A673 (cell line): ENCODE data around the gene PDE9A. TPM values are rescaled to one million over a fixed set of nuclear protein-coding genes. Genes with fewer than 3 reads are reported as not detected.
"Not testable (repeated sequence)": the region's sequence is repeated elsewhere in the genome, so short reads cannot be mapped to it uniquely, and the experiment has no call there.

Experiments
- BruUV-seq: library from RNA; stranded (reverse); fragments of 400-500 nt; replicated peaks from 2 replicates; lab custom pipeline; 2021; lab: Mats Ljungman, UMichigan
- CTCF ChIA-PET: fragments of 300-600 bp; sonication (Branson Sonifier 250); formaldehyde crosslinking; loops from one replicate; lab custom pipeline; 2022; ENCODE audit warnings: antibody characterized with exemption; lab: Charles Lee
- POLR2A ChIA-PET: fragments of 300-600 bp; sonication (Branson Sonifier 250); formaldehyde crosslinking; loops from one replicate; lab custom pipeline; 2022; ENCODE audit warnings: antibody characterized with exemption; ENCODE audit not compliant: low non-redundant PET; lab: Charles Lee
- DNase-seq: peaks from one replicate; pipeline ENCODE4 v3.0.0-alpha.2; 2015; ENCODE audit warnings: low spot score
- H3K27ac ChIP-seq: fragments of 200-600 bp; sonication (generic); 2 replicates; pipeline ENCODE4 v1.5.1; 2016; ENCODE audit warnings: mixed run types, low read depth, mild to moderate bottlenecking, mixed read lengths, antibody characterized with exemption, low read length; ENCODE audit not compliant: poor library complexity, severe bottlenecking
- H3K27me3 ChIP-seq: fragments of 200-600 bp; sonication (generic); replicated peaks from 2 replicates; pipeline ENCODE4 v1.6.1; 2017; ENCODE audit warnings: mixed run types, low read depth, mild to moderate bottlenecking, mixed read lengths, antibody characterized with exemption, low read length; ENCODE audit not compliant: insufficient read depth, poor library complexity
- H3K36me3 ChIP-seq: fragments of 200-600 bp; sonication (generic); 2 replicates; pipeline ENCODE4 v1.6.1; 2016; ENCODE audit warnings: mixed run types, mild to moderate bottlenecking, mixed read lengths, antibody characterized with exemption, low read length; ENCODE audit not compliant: insufficient read depth, poor library complexity, severe bottlenecking
- H3K4me1 ChIP-seq: fragments of 200-600 bp; sonication (generic); 2 replicates; pipeline ENCODE4 v1.6.1; 2017; ENCODE audit warnings: mixed run types, mild to moderate bottlenecking, mixed read lengths, antibody characterized with exemption, low read length; ENCODE audit not compliant: insufficient read depth, poor library complexity, severe bottlenecking
- H3K4me3 ChIP-seq: fragments of 200-600 bp; sonication (generic); 2 replicates; pipeline ENCODE4 v1.5.1; 2016; ENCODE audit warnings: low read depth, mixed run types, mild to moderate bottlenecking, mixed read lengths, low read length; ENCODE audit not compliant: poor library complexity, severe bottlenecking
- H3K9me3 ChIP-seq: fragments of 200-600 bp; sonication (generic); 2 replicates; pipeline ENCODE4 v1.6.1; 2016; ENCODE audit warnings: mixed run types, low read depth, mild to moderate bottlenecking, mixed read lengths, antibody characterized with exemption, low read length; ENCODE audit not compliant: poor library complexity, severe bottlenecking
- EZH2 ChIP-seq: fragments of 200-600 bp; sonication (generic); IDR thresholded peaks from 2 replicates; pipeline ENCODE4 v1.6.1; 2017; ENCODE audit warnings: borderline replicate concordance, low read depth, mild to moderate bottlenecking, mixed read lengths, antibody characterized with exemption, low read length; ENCODE audit not compliant: poor library complexity, severe bottlenecking
- intact Hi-C: fragments of 100-400 bp; cut with micrococcal nuclease; formaldehyde crosslinking; loops from one replicate; pipeline ENCODE4 v1.10.0; 2022; ENCODE audit not compliant: unreplicated experiment
- total RNA-seq: library from RNA; stranded (reverse); gene quantifications from 2 replicates; pipeline ENCODE4 v1.2.3, GENCODE V29; 2021
- TF ChIP-seq, protein P1 (sequence below): fragments of 300-800, 200-600 bp; sonication (generic); conservative IDR thresholded peaks from 2 replicates; pipeline ENCODE4 v1.5.1; 2017; ENCODE audit warnings: low read depth, mild to moderate bottlenecking, antibody characterized with exemption, low read length, moderate library complexity, mixed read lengths

PDE9A gene
- total RNA-seq, 1 experiment from 2014 or later: 14.3 TPM

DNA sequence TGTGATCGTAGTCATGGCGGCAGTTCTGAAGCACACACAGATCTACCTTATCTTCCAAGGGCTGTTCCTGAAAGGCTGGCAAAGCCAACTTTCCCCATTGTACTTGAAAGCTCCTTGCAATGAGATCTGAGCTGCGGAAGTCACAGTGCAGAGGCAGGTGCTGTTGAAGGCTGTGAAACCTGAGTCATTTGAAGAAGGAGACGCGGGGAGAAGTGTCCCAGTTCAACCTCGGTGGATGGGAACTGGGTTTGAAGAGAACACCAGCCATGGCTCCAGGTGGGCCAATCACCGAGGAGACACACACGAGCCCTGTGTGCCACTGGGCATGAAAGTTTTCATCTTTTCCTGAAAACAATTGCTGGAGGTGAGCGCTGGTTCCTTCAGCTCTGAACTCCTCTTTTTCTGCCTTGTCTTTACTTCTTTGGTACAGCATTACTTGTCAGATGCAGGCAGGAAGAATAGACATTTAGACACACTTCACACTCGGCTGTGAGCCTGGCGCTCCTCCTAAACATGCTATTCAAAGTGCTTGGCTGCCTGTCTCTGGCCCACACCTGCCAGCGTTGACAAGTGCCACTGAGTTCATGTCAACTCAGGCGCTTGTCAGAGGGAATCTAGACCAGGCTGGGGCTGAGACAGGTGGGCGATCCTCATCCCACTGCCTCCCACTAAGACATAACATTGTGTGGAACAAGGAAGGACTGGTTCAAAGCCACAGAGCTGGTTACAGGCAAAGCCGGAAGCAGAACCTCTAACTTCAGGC is 25.7 kb upstream of the PDE9A start:
- no peak overlapping the region for H3K4me3 ChIP-seq
- no peaks in the 10 kb centered on the region for H3K9me3 ChIP-seq
- H3K36me3 ChIP-seq: no peaks in the 10 kb centered on the region
- no peak for DNase-seq
- ChIA-PET POLR2A (no interaction called here), CTCF (no interaction called here)
- intact Hi-C loops: no loop called here
- TF ChIP-seq EZH2: no peak
- TF ChIP-seq, protein P1, sequence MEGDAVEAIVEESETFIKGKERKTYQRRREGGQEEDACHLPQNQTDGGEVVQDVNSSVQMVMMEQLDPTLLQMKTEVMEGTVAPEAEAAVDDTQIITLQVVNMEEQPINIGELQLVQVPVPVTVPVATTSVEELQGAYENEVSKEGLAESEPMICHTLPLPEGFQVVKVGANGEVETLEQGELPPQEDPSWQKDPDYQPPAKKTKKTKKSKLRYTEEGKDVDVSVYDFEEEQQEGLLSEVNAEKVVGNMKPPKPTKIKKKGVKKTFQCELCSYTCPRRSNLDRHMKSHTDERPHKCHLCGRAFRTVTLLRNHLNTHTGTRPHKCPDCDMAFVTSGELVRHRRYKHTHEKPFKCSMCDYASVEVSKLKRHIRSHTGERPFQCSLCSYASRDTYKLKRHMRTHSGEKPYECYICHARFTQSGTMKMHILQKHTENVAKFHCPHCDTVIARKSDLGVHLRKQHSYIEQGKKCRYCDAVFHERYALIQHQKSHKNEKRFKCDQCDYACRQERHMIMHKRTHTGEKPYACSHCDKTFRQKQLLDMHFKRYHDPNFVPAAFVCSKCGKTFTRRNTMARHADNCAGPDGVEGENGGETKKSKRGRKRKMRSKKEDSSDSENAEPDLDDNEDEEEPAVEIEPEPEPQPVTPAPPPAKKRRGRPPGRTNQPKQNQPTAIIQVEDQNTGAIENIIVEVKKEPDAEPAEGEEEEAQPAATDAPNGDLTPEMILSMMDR: no peak
- no peaks in the 10 kb centered on the region for H3K4me1 ChIP-seq
- BruUV-seq: no TSS peak
- no peak overlapping the region for H3K27ac ChIP-seq
- H3K27me3 ChIP-seq: no peaks in the 10 kb centered on the region

DNA sequence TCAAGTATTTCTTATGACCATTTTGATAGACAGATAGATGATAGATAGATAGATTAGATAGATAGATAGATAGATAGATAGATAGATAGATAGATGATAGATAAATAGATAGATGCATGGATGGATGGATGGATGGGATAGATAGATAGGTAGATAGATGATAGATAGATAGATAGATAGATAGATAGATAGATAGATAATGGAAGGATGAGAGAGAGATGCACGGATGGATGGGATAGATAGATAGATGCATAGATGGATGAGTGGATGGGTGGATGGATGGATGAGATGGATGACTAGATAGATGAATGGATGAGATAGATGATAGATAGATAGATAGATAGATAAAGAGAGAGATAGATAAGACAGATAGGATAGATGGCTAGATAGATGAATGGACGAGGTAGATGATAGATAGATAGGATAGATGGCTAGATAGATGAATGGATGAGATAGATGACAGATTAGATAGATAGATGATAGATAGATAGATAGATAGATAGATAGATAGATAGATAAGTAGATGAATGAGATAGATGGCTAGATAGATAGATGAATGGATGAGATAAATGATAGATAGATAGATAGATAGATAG is 24.9 kb upstream of the PDE9A start:
- intact Hi-C loops, H3K9me3 ChIP-seq, H3K27me3 ChIP-seq, POLR2A ChIA-PET, H3K4me3 ChIP-seq, H3K27ac ChIP-seq, CTCF ChIA-PET, H3K4me1 ChIP-seq, BruUV-seq, DNase-seq, H3K36me3 ChIP-seq: not testable (repeated sequence)

DNA sequence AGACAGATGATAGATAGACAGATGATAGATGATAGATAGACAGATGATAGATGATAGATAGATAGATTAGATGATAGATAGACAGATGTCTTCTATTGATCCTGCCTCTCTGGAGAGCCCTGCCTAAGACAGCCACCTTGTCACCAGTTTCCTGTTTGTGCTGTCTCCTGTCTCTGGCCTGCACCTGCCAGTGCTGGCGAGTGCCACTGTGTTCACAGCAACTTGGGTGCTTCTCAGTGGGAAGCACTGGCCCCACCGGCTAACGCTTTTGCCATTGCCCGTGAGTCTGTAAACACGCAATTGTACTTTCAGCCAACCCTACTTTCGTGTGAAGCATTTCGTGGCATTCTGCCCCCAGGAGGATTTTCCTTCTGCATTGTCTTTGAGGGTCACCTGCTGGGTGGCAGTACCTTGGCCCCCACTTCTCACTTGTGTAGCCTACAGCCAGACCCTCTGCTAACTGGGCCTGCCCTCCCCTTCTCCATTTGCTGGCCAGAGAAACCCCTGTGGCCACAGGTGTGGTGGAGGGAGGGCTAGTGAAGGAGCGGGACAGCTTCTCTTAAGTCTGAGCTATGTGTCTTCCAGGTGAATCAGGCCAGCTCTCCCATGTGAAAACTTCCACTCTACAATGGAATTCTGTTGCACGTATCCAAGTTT is 23.4 kb upstream of the PDE9A start:
- Histone ChIP-seq H3K36me3 (no peaks in the 10 kb centered on the region), H3K4me3 (no peak overlapping the region), H3K9me3 (no peaks in the 10 kb centered on the region), H3K4me1 (no peaks in the 10 kb centered on the region), H3K27me3 (no peaks in the 10 kb centered on the region), H3K27ac (no peak overlapping the region)
- BruUV-seq: no TSS peak
- ChIA-PET POLR2A (no interaction called here), CTCF (no interaction called here)
- no peak for DNase-seq
- intact Hi-C loops: no loop called here
- TF ChIP-seq, protein P1: no peak
- TF ChIP-seq EZH2: no peak
